Endodermal cell (in vitro differentiated cells): ENCODE data around the gene IRF4. TPM values are rescaled to one million over a fixed set of nuclear protein-coding genes. Genes with fewer than 3 reads are reported as not detected.

ENCODE experiments used
- DNase-seq: peaks from one replicate; pipeline ENCODE4 v3.0.0-alpha.2; 2017
- H3K27ac ChIP-seq: 2 replicates; pipeline ENCODE4 v1.5.1; 2013; ENCODE audit warnings: mild to moderate bottlenecking, low read depth, low read length, moderate library complexity
- H3K27me3 ChIP-seq: 2 replicates; pipeline ENCODE4 v1.6.1; 2013; ENCODE audit warnings: mild to moderate bottlenecking, low read length, moderate library complexity; ENCODE audit not compliant: insufficient read depth, control insufficient read depth, poor library complexity, severe bottlenecking
- H3K36me3 ChIP-seq: 2 replicates; pipeline ENCODE4 v1.7.0; 2013; ENCODE audit warnings: mild to moderate bottlenecking, low read length, moderate library complexity; ENCODE audit not compliant: control insufficient read depth, insufficient read depth
- H3K4me1 ChIP-seq: one replicate; pipeline ENCODE4 v1.7.0; 2013; ENCODE audit warnings: low read length; ENCODE audit not compliant: control insufficient read depth, insufficient read depth
- H3K4me3 ChIP-seq: 2 replicates; pipeline ENCODE4 v1.5.1; 2013; ENCODE audit warnings: mild to moderate bottlenecking, low read length, moderate library complexity
- H3K9ac ChIP-seq: 2 replicates; pipeline ENCODE4 v1.6.1; 2013; ENCODE audit warnings: mild to moderate bottlenecking, low read length, moderate library complexity; ENCODE audit not compliant: poor library complexity, severe bottlenecking; ENCODE audit errors: extremely low read depth
- H3K9me3 ChIP-seq: 2 replicates; pipeline ENCODE4 v1.6.1; 2013; ENCODE audit warnings: mild to moderate bottlenecking, low read length, moderate library complexity; ENCODE audit not compliant: control insufficient read depth
- H3K27ac Mint-ChIP-seq: 2 replicates; pipeline ENCODE4 v1.8.0; 2020; ENCODE audit warnings: mixed read lengths
- H3K27me3 Mint-ChIP-seq: 2 replicates; pipeline ENCODE4 v1.8.0; 2021; ENCODE audit warnings: mild to moderate bottlenecking, mixed read lengths; ENCODE audit not compliant: insufficient read depth
- H3K36me3 Mint-ChIP-seq: 2 replicates; pipeline ENCODE4 v1.8.0; 2020; ENCODE audit warnings: low read depth, mixed read lengths
- H3K4me1 Mint-ChIP-seq: 2 replicates; pipeline ENCODE4 v1.8.0; 2020; ENCODE audit warnings: mixed read lengths
- H3K4me3 Mint-ChIP-seq: 2 replicates; pipeline ENCODE4 v1.8.0; 2020; ENCODE audit warnings: mild to moderate bottlenecking, moderate library complexity, mixed read lengths
- H3K9me3 Mint-ChIP-seq: 2 replicates; pipeline ENCODE4 v1.8.0; 2020; ENCODE audit warnings: mild to moderate bottlenecking, mixed read lengths
- WGBS, 2 experiments: methylation state at CpG; one replicate each; pipeline versions ENCODE4 v1.1.5 to v1.1.7; 2013; ENCODE audit warnings: missing lambda C conversion rate in 2 of 2, mixed read lengths in 1 of 2; ENCODE audit not compliant: insufficient coverage in 1 of 2, insufficient read length in 1 of 2; 5-methylcytosine and 5-hydroxymethylcytosine counted together
- total RNA-seq, 2 donors: library from RNA; stranded (reverse); fragmentation: NEBNext Ultra II Directional in 1 of 2; extraction: Animal tissue kit (Norgen Biotek cat#: 25700) in 1 of 2; gene quantifications; 2 replicates in 1 of 2; 3 replicates in 1 of 2; pipeline ENCODE4 v1.2.1, GENCODE V29; 2021
- TF ChIP-seq, protein P1 (sequence below): fragments of 200-600 bp; sonication (generic); conservative IDR thresholded peaks from 2 replicates; pipeline ENCODE4 v1.5.0; 2021; ENCODE audit warnings: antibody characterized with exemption, mild to moderate bottlenecking

The IRF4 gene
- total RNA-seq, 2 donors from 2014 or later = not detected

DNA sequence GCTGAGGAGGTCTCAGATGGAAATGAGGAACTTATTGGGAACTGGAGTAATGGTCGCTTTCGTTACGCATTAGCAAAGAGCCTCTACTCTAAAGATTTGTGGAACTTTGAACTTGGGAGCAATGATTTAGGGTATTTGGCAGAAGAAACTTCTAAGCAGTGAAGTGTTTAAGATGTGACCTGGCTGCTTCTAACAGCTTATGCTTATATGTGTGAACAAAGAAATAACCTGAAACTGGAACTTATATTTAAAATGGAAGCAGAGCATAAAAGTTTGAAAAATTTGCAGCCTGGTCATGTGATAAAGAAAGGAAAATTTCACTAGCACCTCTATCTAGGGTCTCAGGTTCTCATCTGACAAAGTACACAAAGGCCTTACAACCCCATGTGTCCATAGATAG is 23.5 kb downstream of the IRF4 start:
- no peaks in the 10 kb centered on the region for H3K36me3 ChIP-seq
- Mint-ChIP-seq H3K4me1 (no peaks in the 10 kb centered on the region), H3K27ac (no peak overlapping the region), H3K4me3 (no peak overlapping the region), H3K27me3 (peaks cover 33% of the 10 kb centered on the region), H3K9me3 (peaks cover 10% of the 10 kb centered on the region), H3K36me3 (no peaks in the 10 kb centered on the region)
- TF ChIP-seq, protein P1, sequence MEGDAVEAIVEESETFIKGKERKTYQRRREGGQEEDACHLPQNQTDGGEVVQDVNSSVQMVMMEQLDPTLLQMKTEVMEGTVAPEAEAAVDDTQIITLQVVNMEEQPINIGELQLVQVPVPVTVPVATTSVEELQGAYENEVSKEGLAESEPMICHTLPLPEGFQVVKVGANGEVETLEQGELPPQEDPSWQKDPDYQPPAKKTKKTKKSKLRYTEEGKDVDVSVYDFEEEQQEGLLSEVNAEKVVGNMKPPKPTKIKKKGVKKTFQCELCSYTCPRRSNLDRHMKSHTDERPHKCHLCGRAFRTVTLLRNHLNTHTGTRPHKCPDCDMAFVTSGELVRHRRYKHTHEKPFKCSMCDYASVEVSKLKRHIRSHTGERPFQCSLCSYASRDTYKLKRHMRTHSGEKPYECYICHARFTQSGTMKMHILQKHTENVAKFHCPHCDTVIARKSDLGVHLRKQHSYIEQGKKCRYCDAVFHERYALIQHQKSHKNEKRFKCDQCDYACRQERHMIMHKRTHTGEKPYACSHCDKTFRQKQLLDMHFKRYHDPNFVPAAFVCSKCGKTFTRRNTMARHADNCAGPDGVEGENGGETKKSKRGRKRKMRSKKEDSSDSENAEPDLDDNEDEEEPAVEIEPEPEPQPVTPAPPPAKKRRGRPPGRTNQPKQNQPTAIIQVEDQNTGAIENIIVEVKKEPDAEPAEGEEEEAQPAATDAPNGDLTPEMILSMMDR = no peak
- H3K4me3 ChIP-seq = no peak overlapping the region
- no peaks in the 10 kb centered on the region for H3K27me3 ChIP-seq
- H3K9ac ChIP-seq = no peak overlapping the region
- WGBS, 2 experiments = 94 to 96% methylated on average over 3 of the region's 3 CpGs
- H3K27ac ChIP-seq = no peak overlapping the region
- no peaks in the 10 kb centered on the region for H3K4me1 ChIP-seq
- no peak for DNase-seq
- peaks cover 4% of the 10 kb centered on the region for H3K9me3 ChIP-seq

DNA sequence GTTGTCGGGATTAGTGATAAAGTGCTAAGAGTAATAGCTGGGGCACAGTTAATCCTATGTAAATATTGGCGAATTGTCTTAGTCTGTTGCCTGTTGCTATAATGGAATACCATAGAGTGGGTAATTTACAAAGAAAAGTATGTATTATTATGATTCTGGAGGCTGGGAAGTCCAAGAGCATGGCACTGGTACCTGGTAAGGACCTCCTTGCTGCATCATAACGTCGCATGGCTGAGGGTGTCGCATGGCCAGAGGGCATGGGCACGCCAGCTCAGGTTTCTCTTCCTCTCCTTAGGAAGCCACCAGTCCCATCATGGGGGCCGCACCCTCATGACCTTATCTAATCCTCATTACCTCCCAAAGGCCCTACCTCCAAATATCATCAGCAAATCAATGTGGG is 29.7 kb downstream of the IRF4 start:
- no peak overlapping the region for H3K4me3 ChIP-seq
- H3K4me1 ChIP-seq = no peaks in the 10 kb centered on the region
- 87 to 90% methylated on average over 3 to 7 of the region's 7 CpGs for WGBS, 2 experiments
- Mint-ChIP-seq H3K9me3 (peaks cover 31% of the 10 kb centered on the region), H3K4me3 (no peak overlapping the region), H3K27ac (no peak overlapping the region), H3K4me1 (no peaks in the 10 kb centered on the region), H3K27me3 (peaks cover 45% of the 10 kb centered on the region), H3K36me3 (no peaks in the 10 kb centered on the region)
- H3K27ac ChIP-seq = no peak overlapping the region
- DNase-seq = no peak
- H3K36me3 ChIP-seq = no peaks in the 10 kb centered on the region
- H3K9me3 ChIP-seq = peaks cover 6% of the 10 kb centered on the region
- H3K27me3 ChIP-seq = no peaks in the 10 kb centered on the region
- H3K9ac ChIP-seq = no peak overlapping the region
- TF ChIP-seq, protein P1 = no peak

DNA sequence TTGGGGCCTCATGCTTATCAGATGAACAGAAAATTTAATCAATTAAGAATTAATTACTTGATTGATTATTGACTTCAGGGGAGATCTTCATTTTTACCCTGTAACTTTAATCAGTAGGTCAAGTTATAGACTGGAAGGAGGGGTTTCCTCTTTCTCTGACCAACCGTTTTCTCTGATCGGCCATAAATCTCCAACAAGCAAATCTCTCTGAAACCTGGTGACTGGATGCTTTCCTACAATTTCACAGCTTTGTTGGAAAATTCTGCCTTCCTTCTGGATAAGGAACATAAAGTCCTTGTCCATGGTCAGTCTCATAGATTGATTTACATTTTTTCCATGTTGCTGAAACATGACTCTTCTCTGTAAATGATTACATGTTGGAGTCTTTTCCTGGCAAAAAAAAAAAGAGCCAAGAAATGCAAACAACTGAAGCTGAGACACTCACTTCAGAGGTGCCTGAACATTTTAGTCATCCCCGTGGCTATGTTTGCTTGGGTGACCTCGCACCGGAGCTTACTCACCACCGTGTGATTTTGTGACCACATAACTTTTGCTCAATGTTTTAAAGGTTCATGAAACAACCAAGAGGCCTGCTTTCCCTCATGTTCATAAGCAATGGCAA is 31.0 kb downstream of the IRF4 start:
- 90 to 100% methylated on average over 5 to 6 of the region's 6 CpGs for WGBS, 2 experiments
- no peak overlapping the region for H3K27ac ChIP-seq
- Mint-ChIP-seq H3K4me3 (no peak overlapping the region), H3K9me3 (peaks cover 36% of the 10 kb centered on the region), H3K27ac (no peak overlapping the region), H3K36me3 (no peaks in the 10 kb centered on the region), H3K27me3 (peaks cover 36% of the 10 kb centered on the region), H3K4me1 (no peaks in the 10 kb centered on the region)
- H3K4me3 ChIP-seq = no peak overlapping the region
- no peaks in the 10 kb centered on the region for H3K4me1 ChIP-seq
- DNase-seq = no peak
- H3K9me3 ChIP-seq = peaks cover 6% of the 10 kb centered on the region
- no peak overlapping the region for H3K9ac ChIP-seq
- H3K36me3 ChIP-seq = no peaks in the 10 kb centered on the region
- no peaks in the 10 kb centered on the region for H3K27me3 ChIP-seq
- TF ChIP-seq, protein P1 = no peak
